A549 (cell line): ENCODE data around the gene OAS1. TPM values are rescaled to one million over a fixed set of nuclear protein-coding genes. Genes with fewer than 3 reads are reported as not detected.

Experiments used
- BHLHE40 ChIP-seq: IDR thresholded peaks from 2 replicates; pipeline ENCODE4 v1.6.1; 2012; ENCODE audit warnings: low read depth, low read length, inconsistent platforms
- CBX8 ChIP-seq: fragments of 200-600 bp; sonication (generic); IDR thresholded peaks from 2 replicates; pipeline ENCODE4 v1.6.1; 2016
- CHD4 ChIP-seq: fragments of 200-600 bp; sonication (generic); IDR thresholded peaks from 2 replicates; pipeline ENCODE4 v1.6.1; 2016; ENCODE audit warnings: antibody characterized with exemption, mild to moderate bottlenecking, borderline replicate concordance
- EHMT2 ChIP-seq: fragments of 200-600 bp; sonication (generic); IDR thresholded peaks from 2 replicates; pipeline ENCODE4 v1.6.1; 2016; ENCODE audit warnings: antibody characterized with exemption, low read depth, mild to moderate bottlenecking, moderate library complexity
- EP300 ChIP-seq, 2 experiments: fragments of >200 bp; sonication (Bioruptor Twin); formaldehyde crosslinking; IDR thresholded peaks; 2 replicates in 1 of 2; 3 replicates in 1 of 2; pipeline ENCODE4 v1.6.1; 2016 to 2017
- ESRRA ChIP-seq: fragments of 150-350 bp; IDR thresholded peaks from 2 replicates; pipeline ENCODE4 v1.6.1; 2014; ENCODE audit warnings: mild to moderate bottlenecking, low read length, borderline replicate concordance
- FOSB ChIP-seq: fragments of 250-450 bp; sonication (Bioruptor Pico); IDR thresholded peaks from 2 replicates; pipeline ENCODE4 v1.5.0; 2020; ENCODE audit warnings: mild to moderate bottlenecking, moderate library complexity
- FOSL2 ChIP-seq, 2 experiments: fragments of 450-650 bp in 1 of 2; fragments of >200 bp in 1 of 2; sonication (Bioruptor Twin) in 1 of 2; formaldehyde crosslinking; IDR thresholded peaks; 2 replicates each; pipeline versions ENCODE4 v1.5.0 to v1.6.1; 2016 to 2020; ENCODE audit warnings: mild to moderate bottlenecking in 1 of 2, moderate library complexity in 1 of 2
- GATA3 ChIP-seq: IDR thresholded peaks from 2 replicates; pipeline ENCODE4 v1.6.1; 2012; ENCODE audit warnings: borderline replicate concordance
- HOXB13 ChIP-seq: fragments of 250-450 bp; sonication (Bioruptor Pico); IDR thresholded peaks from 2 replicates; pipeline ENCODE4 v1.5.0; 2020; ENCODE audit warnings: low read depth, mild to moderate bottlenecking, moderate library complexity
- MAZ ChIP-seq: fragments of 150-350 bp; IDR thresholded peaks from 2 replicates; pipeline ENCODE4 v1.6.1; 2014; ENCODE audit warnings: antibody characterized with exemption, low read depth, low read length, borderline replicate concordance
- NFE2L2 ChIP-seq: fragments of 150-350 bp; conservative IDR thresholded peaks from 2 replicates; pipeline ENCODE4 v1.6.1; 2014; ENCODE audit warnings: low read length
- NPAS2 ChIP-seq: fragments of 250-450 bp; sonication (Bioruptor Pico); IDR thresholded peaks from 2 replicates; pipeline ENCODE4 v1.8.0; 2022; ENCODE audit warnings: mild to moderate bottlenecking, moderate library complexity, borderline replicate concordance
- POLR2AphosphoS2 ChIP-seq: conservative IDR thresholded peaks from 2 replicates; pipeline ENCODE4 v1.6.1; 2012; ENCODE audit warnings: low read length, improper control_type of control experiment, inconsistent platforms
- RFX5 ChIP-seq: fragments of 450-650 bp; IDR thresholded peaks from 2 replicates; pipeline ENCODE4 v1.7.1; 2014; ENCODE audit warnings: antibody characterized with exemption, mild to moderate bottlenecking, moderate library complexity
- RNF2 ChIP-seq: fragments of 200-600 bp; sonication (generic); IDR thresholded peaks from 2 replicates; pipeline ENCODE4 v1.6.1; 2016; ENCODE audit warnings: low read depth, mild to moderate bottlenecking, antibody characterized with exemption, moderate library complexity, borderline replicate concordance
- SMC3 ChIP-seq: fragments of >200 bp; sonication (Bioruptor Twin); formaldehyde crosslinking; IDR thresholded peaks from 3 replicates; pipeline ENCODE4 v1.6.1; 2018; ENCODE audit warnings: inconsistent platforms
- TFCP2L1 ChIP-seq: fragments of 250-450 bp; sonication (Bioruptor Pico); IDR thresholded peaks from 2 replicates; pipeline ENCODE4 v1.5.0; 2021; ENCODE audit warnings: mild to moderate bottlenecking
- TP53 ChIP-seq: fragments of 250-450 bp; sonication (Bioruptor Pico); IDR thresholded peaks from 2 replicates; pipeline ENCODE4 v1.5.0; 2021; ENCODE audit warnings: mild to moderate bottlenecking, moderate library complexity
- polyA plus RNA-seq, 4 experiments: library from polyadenylated mRNA; depleted of rRNA in 3 of 4; stranded (reverse); fragments of >200 nt; fragmentation: RNase III in 1 of 4; extraction: RNeasy Plus Mini Kit Qiagen cat#74134 plus additional on column Dnase treatment in 1 of 4; gene quantifications; 2 replicates in 3 of 4; 3 replicates in 1 of 4; pipeline ENCODE4 v1.2.3, GENCODE V29; 2011 to 2017
- TF ChIP-seq, protein P1 (sequence below): fragments of 150-350 bp; IDR thresholded peaks from 2 replicates; pipeline ENCODE4 v1.6.1; 2014; ENCODE audit warnings: low read depth, mild to moderate bottlenecking, low read length
- TF ChIP-seq, protein P2 (sequence below): fragments of 200-600 bp; sonication (generic); IDR thresholded peaks from 2 replicates; pipeline ENCODE4 v1.6.1; 2016; ENCODE audit warnings: antibody characterized with exemption, mild to moderate bottlenecking, moderate library complexity
- TF ChIP-seq, protein P3 (sequence below): IDR thresholded peaks from 2 replicates; pipeline ENCODE4 v1.6.1; 2012
- TF ChIP-seq, protein P4 (sequence below): fragments of 250-450 bp; sonication (Bioruptor Pico); IDR thresholded peaks from 2 replicates; pipeline ENCODE4 v1.5.0; 2020; ENCODE audit warnings: low read depth, mild to moderate bottlenecking, moderate library complexity
- TF ChIP-seq, protein P5 (sequence below): fragments of >200 bp; sonication (Bioruptor Twin); formaldehyde crosslinking; IDR thresholded peaks from 2 replicates; pipeline ENCODE4 v1.6.1; 2016

The OAS1 gene
- polyA plus RNA-seq, 2 of the 4 experiments (the other 2 are of a cell fraction) = 52.8 to 63.6 TPM

DNA sequence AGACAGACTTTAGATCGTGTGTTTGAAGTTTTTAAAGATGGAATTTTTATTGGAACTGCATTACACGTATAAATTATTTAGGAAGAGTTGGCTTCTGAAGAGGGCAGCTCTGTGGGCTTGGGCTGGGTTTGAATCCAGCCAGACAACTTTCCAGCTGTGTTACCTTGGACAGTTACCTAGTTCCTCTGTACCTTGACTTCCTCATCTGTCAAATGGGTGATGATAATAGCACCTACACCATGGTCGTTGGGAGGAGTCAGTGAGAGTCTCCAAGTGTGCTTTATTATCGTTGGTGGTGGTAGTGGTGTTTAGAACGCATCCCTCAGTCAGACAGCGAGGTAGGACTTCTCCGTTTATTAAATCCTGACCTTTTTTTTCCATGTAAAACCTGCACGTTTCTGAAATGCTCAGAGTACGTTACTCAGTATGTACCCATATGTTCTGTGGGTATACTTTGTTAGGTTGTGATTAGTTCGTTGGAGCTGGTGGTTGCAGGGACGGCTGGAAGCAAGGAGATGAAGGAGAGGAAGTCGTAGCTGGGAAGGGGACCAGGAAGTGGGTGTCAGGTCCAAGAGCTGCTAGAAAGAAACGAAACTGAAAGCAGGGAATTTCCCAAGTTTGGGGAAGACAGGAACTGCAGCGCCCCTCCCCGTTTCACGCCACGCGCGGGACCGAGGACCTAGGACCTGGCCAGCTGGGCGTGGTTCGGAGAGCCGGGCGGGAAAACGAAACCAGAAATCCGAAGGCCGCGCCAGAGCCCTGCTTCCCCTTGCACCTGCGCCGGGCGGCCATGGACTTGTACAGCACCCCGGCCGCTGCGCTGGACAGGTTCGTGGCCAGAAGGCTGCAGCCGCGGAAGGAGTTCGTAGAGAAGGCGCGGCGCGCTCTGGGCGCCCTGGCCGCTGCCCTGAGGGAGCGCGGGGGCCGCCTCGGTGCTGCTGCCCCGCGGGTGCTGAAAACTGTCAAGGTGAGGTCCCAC is 31.3 kb downstream of the OAS1 start, which contains the start of gene OAS3 (continued):
- TF ChIP-seq, protein P1, sequence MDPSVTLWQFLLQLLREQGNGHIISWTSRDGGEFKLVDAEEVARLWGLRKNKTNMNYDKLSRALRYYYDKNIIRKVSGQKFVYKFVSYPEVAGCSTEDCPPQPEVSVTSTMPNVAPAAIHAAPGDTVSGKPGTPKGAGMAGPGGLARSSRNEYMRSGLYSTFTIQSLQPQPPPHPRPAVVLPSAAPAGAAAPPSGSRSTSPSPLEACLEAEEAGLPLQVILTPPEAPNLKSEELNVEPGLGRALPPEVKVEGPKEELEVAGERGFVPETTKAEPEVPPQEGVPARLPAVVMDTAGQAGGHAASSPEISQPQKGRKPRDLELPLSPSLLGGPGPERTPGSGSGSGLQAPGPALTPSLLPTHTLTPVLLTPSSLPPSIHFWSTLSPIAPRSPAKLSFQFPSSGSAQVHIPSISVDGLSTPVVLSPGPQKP = no peak
- TF ChIP-seq BHLHE40 (no peak), TFCP2L1 (CRISPR knock-in tag) (no peak), RFX5 (no peak), MAZ (no peak), EHMT2 (no peak), FOSB (CRISPR knock-in tag) (no peak), POLR2AphosphoS2 (no peak), NPAS2 (CRISPR knock-in tag) (no peak), CHD4 (no peak; the same call in 1 of the 2 replicates), TP53 (no peak), NFE2L2 (no peak), EP300 (IDR thresholded peaks at IDR 0.05) (no peak), HOXB13 (no peak), GATA3 (no peak; the same call in 1 of the 2 replicates), RNF2 (no peak), FOSL2 (IDR thresholded peaks at IDR 0.05) (no peak), FOSL2 (CRISPR knock-in tag; IDR thresholded peaks at IDR 0.05) (no peak), ESRRA (no peak), CBX8 (no peak), SMC3 (peak; percentile 32; the same call in 1 of the 3 replicates)
- TF ChIP-seq, protein P2, sequence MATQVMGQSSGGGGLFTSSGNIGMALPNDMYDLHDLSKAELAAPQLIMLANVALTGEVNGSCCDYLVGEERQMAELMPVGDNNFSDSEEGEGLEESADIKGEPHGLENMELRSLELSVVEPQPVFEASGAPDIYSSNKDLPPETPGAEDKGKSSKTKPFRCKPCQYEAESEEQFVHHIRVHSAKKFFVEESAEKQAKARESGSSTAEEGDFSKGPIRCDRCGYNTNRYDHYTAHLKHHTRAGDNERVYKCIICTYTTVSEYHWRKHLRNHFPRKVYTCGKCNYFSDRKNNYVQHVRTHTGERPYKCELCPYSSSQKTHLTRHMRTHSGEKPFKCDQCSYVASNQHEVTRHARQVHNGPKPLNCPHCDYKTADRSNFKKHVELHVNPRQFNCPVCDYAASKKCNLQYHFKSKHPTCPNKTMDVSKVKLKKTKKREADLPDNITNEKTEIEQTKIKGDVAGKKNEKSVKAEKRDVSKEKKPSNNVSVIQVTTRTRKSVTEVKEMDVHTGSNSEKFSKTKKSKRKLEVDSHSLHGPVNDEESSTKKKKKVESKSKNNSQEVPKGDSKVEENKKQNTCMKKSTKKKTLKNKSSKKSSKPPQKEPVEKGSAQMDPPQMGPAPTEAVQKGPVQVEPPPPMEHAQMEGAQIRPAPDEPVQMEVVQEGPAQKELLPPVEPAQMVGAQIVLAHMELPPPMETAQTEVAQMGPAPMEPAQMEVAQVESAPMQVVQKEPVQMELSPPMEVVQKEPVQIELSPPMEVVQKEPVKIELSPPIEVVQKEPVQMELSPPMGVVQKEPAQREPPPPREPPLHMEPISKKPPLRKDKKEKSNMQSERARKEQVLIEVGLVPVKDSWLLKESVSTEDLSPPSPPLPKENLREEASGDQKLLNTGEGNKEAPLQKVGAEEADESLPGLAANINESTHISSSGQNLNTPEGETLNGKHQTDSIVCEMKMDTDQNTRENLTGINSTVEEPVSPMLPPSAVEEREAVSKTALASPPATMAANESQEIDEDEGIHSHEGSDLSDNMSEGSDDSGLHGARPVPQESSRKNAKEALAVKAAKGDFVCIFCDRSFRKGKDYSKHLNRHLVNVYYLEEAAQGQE = peak; percentile 41; the same call in 1 of the 2 replicates
- TF ChIP-seq, protein P3, sequence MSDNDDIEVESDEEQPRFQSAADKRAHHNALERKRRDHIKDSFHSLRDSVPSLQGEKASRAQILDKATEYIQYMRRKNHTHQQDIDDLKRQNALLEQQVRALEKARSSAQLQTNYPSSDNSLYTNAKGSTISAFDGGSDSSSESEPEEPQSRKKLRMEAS = peak; percentile 69
- TF ChIP-seq, protein P4, sequence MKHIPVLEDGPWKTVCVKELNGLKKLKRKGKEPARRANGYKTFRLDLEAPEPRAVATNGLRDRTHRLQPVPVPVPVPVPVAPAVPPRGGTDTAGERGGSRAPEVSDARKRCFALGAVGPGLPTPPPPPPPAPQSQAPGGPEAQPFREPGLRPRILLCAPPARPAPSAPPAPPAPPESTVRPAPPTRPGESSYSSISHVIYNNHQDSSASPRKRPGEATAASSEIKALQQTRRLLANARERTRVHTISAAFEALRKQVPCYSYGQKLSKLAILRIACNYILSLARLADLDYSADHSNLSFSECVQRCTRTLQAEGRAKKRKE (CRISPR knock-in tag) = no peak
- TF ChIP-seq, protein P5, sequence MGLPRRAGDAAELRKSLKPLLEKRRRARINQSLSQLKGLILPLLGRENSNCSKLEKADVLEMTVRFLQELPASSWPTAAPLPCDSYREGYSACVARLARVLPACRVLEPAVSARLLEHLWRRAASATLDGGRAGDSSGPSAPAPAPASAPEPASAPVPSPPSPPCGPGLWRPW = no peak
- TF ChIP-seq, all 56 proteins: peak for 9
